HG02885 (cell line): ENCODE data around the gene FSTL4.

Experiments
- ATAC-seq: cut with Tn5 transposase; IDR thresholded peaks from one replicate; pipeline ENCODE4 v1.9.1; 2021; ENCODE audit warnings: mild to moderate bottlenecking; ENCODE audit not compliant: unreplicated experiment, poor library complexity

FSTL4 gene

DNA sequence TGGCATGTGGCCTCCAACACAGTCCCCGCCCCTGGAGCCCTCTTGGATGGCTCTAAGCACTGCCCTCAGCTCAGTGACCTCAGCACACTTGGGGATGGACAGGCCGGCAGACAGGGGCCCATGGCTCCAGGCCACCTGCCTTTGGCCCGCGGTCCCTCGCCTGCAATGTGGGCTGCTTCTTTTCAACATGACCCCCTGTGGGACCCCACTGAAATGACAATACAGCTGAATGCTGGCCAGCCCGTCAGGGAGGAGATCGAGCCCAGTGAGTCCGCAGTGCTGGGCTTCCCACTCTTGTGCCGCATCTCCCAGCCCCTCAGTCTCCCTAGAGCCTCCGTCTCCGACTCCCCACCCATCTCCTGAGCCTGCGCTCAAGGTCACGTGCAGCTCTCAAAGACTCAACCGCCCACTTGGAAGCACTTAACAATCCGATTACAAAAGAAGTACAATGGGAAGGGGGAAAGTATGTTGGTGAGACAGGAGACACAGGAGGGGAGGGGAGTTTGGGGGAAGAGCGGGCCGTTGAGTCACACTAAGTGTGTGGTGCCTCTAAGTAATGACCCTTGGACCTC is 321.6 kb downstream of the FSTL4 start:
- no peak for ATAC-seq

DNA sequence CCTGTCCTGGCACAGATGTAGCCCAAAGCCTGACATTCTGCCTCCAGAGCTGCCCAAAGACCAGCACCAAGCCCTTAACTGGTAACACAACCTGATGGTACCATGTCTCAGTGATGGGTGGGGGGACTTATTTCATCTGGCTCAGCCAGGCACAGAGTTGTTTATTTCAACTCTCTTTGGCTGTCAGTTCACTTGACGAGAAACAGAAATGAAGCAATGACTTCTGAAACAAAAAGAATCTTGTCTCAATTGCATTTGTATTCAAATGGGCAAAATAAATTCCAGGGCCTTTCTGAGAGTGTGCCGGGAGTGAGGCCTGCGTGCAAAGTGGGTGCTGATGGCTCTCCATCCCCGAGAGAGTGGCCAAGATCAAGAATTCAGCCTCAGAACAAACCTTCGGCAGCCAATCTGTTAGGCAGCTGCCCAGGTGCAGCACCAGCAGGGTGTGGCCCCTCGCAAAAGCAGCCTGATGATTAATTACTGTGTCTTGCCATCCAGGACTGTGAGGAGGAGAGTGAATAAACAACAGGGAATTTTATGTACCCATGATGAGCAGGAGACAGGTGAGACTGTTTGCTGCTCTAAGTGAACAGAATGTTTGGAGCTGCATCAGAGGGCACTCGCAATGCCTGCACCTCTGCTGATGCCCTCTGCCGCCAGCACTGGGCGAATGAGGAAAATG is 322.5 kb downstream of the FSTL4 start:
- no peak for ATAC-seq

DNA sequence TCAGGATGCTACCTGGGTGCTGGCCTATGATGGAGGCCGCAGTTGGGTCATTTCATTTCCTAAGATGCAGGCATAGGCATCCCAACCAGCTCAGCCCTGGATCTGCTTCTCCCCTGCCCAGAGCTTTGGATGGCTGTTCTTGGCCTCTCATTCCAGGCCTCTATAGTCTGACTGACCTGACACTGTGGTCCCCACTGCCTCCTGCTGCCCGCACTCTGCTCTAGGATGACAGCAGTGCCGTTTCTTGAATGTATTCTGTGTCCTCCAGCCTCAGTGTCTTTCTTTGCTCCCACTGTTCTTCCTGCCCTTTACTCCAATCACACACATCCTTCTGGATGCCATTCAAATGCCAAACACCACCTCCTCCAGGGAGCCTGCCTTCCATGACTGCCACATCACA is 324.8 kb downstream of the FSTL4 start:
- ATAC-seq = peak; percentile 41

DNA sequence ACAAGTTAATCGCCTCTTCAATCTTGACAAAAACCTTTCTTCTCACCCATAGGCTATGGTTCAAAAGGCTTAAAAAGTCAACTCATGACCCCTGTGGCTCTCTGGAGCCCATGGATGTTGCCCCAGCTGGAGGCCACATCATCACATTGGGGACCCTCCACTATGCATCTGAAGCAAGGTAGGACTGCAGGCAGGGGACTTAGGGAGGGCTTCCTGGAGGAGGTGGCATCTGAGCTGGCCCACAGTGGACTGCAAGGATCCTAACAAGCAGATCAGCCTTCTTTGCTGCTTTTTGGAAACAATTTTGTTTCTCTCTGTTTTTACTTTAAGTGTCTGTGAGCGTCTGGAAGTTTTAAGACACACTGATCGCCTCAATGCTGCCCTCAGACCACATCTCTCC is 325.9 kb downstream of the FSTL4 start:
- no peak for ATAC-seq

DNA sequence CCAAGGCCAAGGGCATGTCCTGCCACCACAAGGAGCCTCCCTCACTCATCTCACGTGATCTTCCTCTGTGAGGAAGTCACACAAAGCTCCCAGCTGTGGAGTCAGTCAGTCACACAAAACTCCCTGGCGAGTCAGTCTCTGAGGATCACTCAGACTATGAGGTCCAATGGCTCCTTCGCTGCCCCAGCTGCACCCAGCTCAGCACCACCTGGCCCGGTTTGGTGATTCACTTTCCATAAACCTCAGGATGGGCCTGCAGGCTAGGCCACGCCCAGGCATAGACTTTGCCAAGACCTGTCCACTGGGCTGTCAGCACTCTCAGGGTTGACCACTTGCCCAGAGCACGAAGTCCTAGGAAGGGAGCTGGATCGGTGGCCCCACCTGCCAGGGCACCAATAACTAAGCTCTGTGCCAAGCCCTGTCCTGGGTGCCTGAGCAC is 326.7 kb downstream of the FSTL4 start:
- ATAC-seq = no peak

DNA sequence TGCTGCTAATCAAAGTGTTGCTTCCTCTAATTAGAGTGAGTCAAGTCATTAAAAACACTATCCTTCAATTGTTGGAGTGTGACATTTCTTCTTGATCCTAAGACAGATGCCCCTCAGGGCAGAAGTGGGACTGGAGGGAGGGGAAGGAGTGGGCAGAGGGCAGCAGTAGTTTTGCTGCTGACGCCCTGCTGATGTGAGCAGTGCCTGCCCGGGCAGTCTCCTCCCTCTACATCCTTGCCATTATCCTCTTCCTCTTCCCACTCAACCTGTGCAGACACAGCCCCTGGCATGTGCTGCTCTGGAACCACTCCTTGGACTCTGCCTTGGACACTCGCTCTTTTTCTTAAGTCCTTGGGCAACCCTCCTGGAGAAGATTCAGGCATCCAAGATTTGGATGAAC is 328.0 kb downstream of the FSTL4 start:
- no peak for ATAC-seq

DNA sequence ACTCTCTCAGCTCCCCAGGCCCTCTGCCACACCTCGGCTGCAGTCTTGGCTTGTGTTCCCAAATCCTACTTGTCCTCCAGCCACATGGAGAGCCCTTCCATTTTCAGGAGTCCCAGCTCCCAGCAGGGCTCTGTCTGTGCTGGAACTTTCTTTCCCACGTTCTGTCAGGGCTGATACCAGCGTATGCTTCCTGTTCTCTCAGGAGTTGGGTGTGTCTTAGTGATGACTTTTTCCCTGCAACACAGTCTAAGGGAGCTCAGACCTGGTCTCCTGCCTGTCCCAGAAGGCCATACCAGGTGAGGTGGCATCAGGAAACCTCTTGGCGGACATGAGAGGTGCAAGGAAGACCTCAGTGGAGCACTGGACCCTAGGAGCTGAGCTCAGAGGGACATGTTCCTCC is 334.0 kb downstream of the FSTL4 start:
- no peak for ATAC-seq

DNA sequence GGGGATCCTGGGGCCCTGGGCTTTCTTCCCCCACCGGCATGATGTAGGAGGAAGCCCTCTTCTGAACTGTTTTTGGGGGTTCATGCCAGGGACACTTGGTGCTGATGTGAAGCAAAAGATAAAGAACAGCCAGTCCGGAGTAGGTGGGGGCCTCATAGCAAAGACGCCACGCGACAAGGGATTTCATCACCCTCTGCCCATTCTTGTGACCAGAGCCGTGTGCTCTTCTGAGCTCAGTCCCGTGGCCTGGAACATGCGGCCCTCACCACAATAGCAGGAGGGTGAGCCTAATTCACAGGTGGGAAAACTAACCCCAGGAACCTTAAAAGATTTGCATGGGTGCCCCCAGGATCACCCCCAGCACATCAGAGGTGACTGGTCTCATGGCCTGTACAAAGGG is 334.6 kb downstream of the FSTL4 start:
- ATAC-seq = no peak

DNA sequence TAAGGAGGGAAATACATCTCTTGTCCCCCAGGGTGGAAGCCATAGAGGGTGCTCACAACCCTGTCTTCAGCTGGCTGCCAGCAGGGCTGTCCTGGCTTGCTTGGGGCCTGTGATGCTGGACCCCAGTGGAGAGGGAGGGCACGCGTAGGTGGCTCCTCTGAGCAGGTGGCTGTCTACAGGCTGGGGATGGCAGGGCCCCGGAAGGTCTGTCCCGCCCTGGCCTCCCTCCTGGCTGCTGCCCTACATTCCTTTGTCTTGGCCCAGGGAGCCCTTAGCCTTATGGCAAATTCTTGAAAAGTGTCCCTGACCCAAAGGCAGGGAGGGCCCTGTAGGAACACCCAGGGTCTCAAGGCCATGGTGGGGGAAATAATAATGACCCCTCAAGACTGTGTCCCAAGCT is 336.2 kb downstream of the FSTL4 start:
- no peak for ATAC-seq

DNA sequence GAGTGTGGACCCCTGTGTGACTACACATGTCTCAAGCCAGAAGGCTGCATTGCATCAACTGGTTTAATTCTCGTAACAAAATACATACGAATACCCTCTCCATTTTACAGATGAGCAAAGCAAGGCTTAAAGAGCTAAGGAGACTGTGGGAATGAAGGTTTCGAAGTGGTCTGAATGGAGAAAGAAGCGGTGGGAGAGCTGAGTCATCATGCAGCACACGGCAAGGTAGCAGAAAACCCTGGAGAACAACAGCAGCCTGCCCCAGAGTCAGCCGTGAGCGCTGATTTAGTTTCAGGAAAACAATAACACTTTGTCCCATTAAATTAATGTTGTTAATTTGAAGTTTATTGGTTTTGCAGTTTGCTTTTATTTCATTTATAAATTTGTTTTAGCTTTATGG is 336.7 kb downstream of the FSTL4 start:
- no peak for ATAC-seq

DNA sequence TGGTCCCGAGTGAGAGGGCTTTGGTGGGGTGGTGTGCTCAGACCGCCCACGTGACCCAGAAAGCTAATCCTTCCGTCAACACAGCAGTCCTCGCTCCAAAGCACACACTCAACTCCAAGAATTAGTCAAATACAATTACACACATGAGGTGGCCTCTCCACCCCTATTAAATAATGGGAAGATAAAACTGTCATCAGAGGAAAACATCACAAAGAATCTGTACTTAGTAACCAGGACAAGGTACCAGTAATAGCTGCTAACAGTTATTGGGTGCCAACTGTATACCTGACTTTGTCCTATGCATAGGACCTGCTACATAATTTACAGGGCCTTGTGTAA is 337.8 kb downstream of the FSTL4 start:
- ATAC-seq = no peak

DNA sequence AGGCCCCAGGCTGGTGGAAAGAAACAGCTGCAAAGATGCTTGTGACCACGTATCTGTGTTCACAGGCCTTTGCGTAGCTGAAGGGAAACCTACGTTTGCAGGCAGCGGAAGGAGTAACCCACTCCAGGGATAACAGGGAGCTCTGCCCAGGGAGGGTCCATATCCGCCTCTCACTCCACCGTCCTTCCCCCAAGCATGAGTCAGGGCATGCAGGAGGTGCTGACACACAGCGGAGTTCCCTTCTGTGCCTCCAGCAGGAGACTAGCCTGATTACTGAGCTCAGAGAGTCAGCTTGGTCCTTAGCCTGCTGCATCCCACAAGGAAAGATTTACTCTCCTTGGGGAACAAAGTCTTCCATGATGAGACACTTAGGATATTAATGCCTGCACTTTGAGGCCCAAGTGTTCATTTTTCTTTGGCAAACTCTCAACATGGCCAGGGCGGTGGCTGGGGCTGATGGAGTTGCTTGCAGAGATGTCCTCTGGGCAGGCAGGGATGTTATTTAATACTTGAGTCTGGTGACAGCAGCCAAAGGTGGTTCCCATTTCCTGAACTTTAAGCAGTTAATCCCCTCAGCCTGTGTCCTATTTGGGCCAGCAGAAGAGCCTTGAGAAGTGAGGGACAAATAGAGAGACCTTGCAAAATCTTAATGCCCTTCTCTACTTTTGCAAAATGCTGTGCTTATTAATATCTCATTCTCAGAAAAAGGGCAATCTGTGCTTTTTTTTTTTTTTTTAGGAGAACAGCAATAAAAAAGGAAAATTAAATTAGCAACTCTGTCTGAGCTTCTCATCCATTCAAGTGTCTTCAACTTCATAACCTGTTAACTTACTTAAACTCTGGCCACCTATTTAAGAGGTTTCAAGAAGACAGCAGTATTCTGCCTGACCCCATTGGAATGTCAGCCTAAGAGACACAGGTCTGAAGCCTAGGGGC is 338.4 kb downstream of the FSTL4 start:
- ATAC-seq = no peak

DNA sequence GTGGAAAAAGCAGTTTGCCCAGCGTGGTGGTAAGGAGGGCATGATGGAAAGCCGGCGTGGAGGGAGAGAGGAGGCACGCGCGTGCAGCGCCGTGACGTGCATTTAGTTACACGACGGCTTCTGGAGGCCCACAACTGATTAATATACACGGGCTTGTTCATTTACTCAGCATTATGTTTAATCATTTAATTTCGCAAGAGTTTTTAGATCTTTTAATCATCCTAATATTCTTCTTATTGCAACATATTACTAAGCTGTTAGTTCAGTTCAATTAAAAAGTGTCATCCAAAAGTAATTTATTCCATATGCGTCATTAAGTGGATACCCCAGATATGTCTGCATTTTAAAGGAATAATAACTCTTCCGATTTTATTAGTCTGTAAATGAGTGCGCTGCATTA is 340.0 kb downstream of the FSTL4 start:
- ATAC-seq = no peak

DNA sequence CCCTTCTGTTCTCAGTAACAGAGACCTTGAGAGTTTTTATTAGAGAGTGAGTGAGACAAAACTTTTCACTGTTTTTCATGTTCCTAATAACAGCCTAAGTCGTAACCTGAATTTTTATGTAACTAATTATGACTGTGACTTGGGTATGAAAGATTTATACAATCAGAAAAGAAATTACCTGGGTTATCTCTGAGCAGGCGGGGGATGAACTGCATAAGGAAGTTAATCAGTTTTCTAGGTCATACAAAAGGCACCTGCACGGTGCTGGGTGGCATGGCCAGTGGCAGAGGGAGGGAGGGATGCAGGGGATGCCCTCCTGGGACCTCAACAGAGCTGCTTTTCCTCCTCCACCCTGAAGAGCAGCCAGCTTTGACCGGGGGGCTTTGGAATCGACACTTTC is 340.7 kb downstream of the FSTL4 start:
- ATAC-seq = no peak

DNA sequence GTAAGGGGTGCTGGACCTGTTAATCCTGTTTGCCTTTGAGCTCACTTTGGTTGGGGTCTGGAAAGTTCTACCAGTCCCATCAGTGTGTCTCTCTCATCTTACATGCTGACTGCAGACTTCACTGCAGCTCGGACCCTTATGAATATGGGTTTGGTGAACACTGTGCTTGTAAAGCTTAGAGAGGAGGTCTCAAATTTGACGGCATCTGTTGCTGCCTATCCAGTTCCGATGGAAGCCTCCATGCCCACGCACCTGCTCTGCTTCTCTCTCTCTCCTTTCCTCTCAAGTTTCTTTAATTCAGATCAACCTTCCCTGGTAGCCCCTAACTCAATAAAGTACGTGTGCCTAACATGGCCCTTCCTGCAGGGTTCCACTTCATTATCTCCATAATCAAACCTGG is 342.6 kb downstream of the FSTL4 start:
- no peak for ATAC-seq

DNA sequence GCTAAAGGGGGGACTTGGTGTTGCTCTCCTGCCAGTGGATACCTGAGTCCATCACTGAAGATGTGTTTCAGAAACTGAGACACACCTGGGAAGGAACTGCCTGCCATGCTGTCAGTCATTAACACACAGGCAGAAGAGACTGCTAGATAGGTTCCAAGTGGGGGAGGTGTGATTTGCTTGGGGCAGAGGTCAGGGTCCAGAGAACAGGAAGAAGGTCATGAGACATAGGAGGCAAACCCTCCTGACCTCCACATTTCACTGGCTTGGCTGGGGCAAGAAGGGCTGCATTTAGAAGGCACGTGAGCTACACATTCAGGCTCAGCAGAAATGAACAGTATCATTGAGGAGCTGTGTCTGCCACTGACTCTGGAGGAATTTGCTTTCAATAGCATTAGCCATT is 344.7 kb downstream of the FSTL4 start:
- no peak for ATAC-seq

DNA sequence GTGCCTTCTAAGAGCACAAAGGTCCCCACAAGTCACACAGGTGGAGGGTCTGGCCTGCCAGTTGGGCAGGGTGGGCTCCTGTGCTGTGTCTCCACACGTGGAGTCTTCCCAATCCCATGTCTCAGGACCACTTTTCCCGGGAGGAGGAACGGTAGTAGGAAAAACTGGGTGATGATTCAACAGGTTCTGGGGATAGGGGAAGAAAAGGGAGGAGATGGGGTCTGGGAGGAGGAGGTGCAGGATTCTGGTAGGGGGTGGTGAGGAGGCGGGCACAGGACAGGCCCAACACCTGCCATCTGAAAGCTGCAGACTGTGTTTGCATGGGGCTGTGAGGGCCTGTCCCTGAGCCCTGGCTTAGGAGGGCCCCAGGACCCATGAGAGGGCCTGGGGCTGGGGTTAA is 345.4 kb downstream of the FSTL4 start:
- ATAC-seq = no peak

DNA sequence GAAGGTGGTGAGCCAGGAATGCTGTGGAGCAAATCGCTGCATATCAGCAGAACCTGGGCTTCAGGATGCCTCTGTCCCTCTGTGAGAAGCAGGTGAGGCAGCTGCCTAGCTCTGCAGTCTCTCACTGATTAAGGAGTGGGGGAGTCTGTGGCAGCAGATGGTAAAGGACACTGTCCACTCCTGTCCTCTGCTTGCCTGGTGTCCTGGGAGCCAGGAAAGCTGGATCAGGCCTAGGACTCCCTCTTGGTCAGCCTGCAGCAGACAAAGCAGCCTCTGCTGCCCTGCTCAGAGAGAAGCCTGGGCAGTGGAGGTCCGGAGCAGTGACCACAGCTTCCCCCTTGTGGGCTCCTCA is 345.8 kb downstream of the FSTL4 start:
- no peak for ATAC-seq

DNA sequence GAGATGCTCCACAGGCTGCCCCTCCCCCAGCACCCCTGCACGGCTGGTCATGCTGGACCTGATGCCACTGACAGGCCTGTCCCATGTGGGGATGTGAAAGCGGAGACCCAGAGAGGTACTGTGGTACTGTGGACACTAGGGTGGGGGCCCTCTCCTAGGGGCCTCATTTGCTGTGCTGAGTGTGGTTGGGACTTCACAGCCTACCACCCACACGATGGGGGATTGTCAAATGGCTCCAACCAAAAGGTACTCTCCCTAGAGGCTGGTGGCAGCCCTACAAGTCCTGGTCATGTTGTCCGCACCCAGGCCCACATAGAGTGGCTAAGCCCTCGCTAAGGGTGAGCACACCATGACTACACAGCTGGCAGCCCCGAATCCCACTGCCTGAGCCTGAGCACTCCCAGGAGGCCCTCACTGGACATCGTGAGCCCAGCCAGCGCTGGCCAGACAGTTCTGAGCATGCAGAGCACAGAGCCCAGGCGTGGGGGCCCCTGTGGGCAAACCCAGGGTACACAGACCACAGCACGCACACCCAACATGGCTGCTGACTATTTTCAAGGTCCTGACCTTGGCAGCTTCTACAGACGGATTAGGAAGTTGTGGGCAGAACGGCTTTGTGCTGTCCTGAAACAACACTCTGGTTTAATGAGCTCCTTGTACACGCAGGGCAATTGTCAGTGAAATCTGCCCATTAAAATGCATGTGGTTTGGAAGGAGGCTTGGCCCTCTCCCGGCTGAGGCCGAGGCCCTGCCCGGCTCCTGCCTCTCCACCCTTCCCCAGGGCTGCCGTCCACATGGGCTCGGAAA is 346.4 kb downstream of the FSTL4 start:
- no peak for ATAC-seq

DNA sequence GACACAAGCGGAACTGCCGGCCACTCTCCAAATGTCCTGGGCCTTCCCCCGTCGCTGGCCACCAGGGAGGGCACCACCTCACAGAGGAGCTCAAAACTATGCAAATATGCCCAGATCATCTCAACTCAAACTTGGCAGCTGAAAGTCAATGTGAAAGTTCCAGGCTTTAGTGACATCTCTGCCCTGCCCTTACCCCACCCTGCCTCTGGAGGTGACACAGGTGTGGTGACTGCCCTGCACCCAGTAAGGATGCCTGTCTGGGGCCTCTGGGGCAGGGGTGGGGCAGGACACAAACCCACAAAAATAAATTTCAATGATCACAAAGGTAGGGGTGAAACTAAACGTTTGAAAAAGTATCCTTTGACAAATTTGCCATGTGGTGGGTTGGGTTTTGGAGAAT is 347.1 kb downstream of the FSTL4 start:
- no peak for ATAC-seq

DNA sequence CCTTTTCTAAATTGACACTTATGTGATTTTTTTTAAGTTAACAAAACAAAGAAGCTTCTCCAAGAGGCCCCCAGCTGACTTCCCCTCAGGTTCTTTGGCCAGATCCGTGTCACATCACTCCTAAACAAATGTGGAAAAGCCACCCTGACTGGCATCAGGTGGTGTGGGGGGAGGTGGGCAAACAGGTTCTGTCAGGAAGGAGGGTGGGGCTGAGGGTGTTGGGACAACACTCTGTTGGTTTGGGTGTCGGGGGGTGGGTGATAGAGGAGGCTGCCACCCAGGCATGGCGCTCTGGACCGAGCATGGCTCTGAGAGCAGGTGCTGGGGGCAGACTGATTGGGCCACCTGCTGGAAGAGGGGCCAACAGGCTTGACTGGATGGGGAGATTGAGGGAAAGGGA is 349.7 kb downstream of the FSTL4 start:
- ATAC-seq = no peak
